GM12878 (cell line): ENCODE results near the gene SLC22A3. TPM values are rescaled to one million over a fixed set of nuclear protein-coding genes. Genes with fewer than 3 reads are reported as not detected.
A peak's percentile ranks its signal among the peaks of the same experiment; 100 is the strongest.

Experiments
- ATAC-seq: fragments of 200-7000 bp; cut with Tn5 transposase; 3 replicates; pipeline ENCODE4 v1.9.1; 2020; ENCODE audit warnings: mild to moderate bottlenecking, moderate library complexity
- BruUV-seq: library from RNA; stranded (reverse); fragments of 400-500 nt; replicated peaks from 2 replicates; lab custom pipeline; 2021; lab: Mats Ljungman, UMichigan
- CTCF ChIA-PET: fragments of 300-600 bp; sonication (Branson Sonifier 250); formaldehyde crosslinking; extraction: SDS; loops from one replicate; lab custom pipeline; 2021; ENCODE audit warnings: inconsistent platforms; lab: Yijun Ruan, JAX
- POLR2A ChIA-PET: fragments of 350-600 bp; formaldehyde crosslinking; extraction: SDS; loops from one replicate; lab custom pipeline; 2021; ENCODE audit warnings: inconsistent platforms; lab: Charles Lee
- RAD21 ChIA-PET: fragments of 300-600 bp; sonication (Branson Sonifier 250); formaldehyde crosslinking; loops from one replicate; lab custom pipeline; 2023; ENCODE audit warnings: antibody characterized with exemption; ENCODE audit not compliant: unreplicated experiment; lab: Charles Lee
- SMC1A ChIA-PET: fragments of 300-600 bp; sonication (Branson Sonifier 250); formaldehyde crosslinking; loops from one replicate; lab custom pipeline; 2023; ENCODE audit not compliant: unreplicated experiment, uncharacterized antibody; lab: Charles Lee
- DNase-seq: peaks from one replicate; pipeline ENCODE4 v3.0.0-alpha.2; 2011; ENCODE audit warnings: low read depth, low spot score
- FAIRE-seq: peaks from 3 replicates; lab custom pipeline; 2011; peaks lifted over from hg19 to GRCh38; lab: Jason Lieb, UNC
- H2AFZ ChIP-seq: 2 replicates; pipeline ENCODE4 v1.6.0; 2011; ENCODE audit warnings: low read depth, low read length, control low read depth; ENCODE audit not compliant: control insufficient read depth
- H3K27ac ChIP-seq: 2 replicates; pipeline ENCODE4 v1.5.1; 2011; ENCODE audit warnings: control low read depth; ENCODE audit not compliant: control insufficient read depth, insufficient read depth
- H3K27me3 ChIP-seq, 2 experiments: replicated peaks in 1 of 2; 2 replicates each; pipeline versions ENCODE4 v1.6.0 to v1.6.1; 2011; ENCODE audit warnings: low read length in 1 of 2; ENCODE audit not compliant: control insufficient read depth in 2 of 2, insufficient read depth in 2 of 2
- H3K36me3 ChIP-seq, 2 experiments: 2 replicates each; pipeline ENCODE4 v1.5.1; 2011; ENCODE audit warnings: low read length in 1 of 2; ENCODE audit not compliant: control insufficient read depth in 2 of 2, insufficient read depth in 2 of 2
- H3K4me1 ChIP-seq: 2 replicates; pipeline ENCODE4 v1.6.1; 2011; ENCODE audit warnings: mild to moderate bottlenecking, low read length, moderate library complexity, mixed read lengths; ENCODE audit not compliant: control insufficient read depth, insufficient read depth
- H3K4me2 ChIP-seq: 2 replicates; pipeline ENCODE4 v1.6.0; 2011; ENCODE audit warnings: control low read depth; ENCODE audit not compliant: control insufficient read depth, insufficient read depth
- H3K4me3 ChIP-seq: fragments of 200-600 bp; sonication (generic); 2 replicates; pipeline ENCODE4 v1.5.1; 2016
- H3K79me2 ChIP-seq: 2 replicates; pipeline ENCODE4 v1.6.0; 2011; ENCODE audit warnings: low read length; ENCODE audit not compliant: control insufficient read depth, insufficient read depth
- H3K9ac ChIP-seq: 2 replicates; pipeline ENCODE4 v1.8.0; 2011; ENCODE audit warnings: low read length, control low read depth, mixed read lengths; ENCODE audit not compliant: control insufficient read depth, insufficient read depth
- H3K9me3 ChIP-seq: replicated peaks from 3 replicates; pipeline ENCODE4 v1.5.1; 2011; ENCODE audit warnings: mild to moderate bottlenecking, low read length; ENCODE audit not compliant: control insufficient read depth, insufficient read depth
- H4K20me1 ChIP-seq: 2 replicates; pipeline ENCODE4 v1.6.0; 2011; ENCODE audit not compliant: control insufficient read depth, insufficient read depth
- ATF2 ChIP-seq: IDR thresholded peaks from 2 replicates; pipeline ENCODE4 v1.6.1; 2012; ENCODE audit warnings: low read length, inconsistent platforms
- ATF7 ChIP-seq: fragments of 450-650 bp; IDR thresholded peaks from 2 replicates; pipeline ENCODE4 v1.6.1; 2016; ENCODE audit warnings: low read depth, mild to moderate bottlenecking
- CBX3 ChIP-seq: fragments of 200-600 bp; sonication (generic); IDR thresholded peaks from 2 replicates; pipeline ENCODE4 v1.6.1; 2016; ENCODE audit warnings: low read depth, borderline replicate concordance
- CREM ChIP-seq: IDR thresholded peaks from 2 replicates; pipeline ENCODE4 v1.6.1; 2014; ENCODE audit warnings: antibody characterized with exemption, low read depth
- DPF2 ChIP-seq: fragments of 450-650 bp; IDR thresholded peaks from 2 replicates; pipeline ENCODE4 v1.6.1; 2017; ENCODE audit warnings: mild to moderate bottlenecking
- MEF2A ChIP-seq: IDR thresholded peaks from 2 replicates; pipeline ENCODE4 v1.6.1; 2011; ENCODE audit warnings: low read depth, mild to moderate bottlenecking, low read length, moderate library complexity; ENCODE audit not compliant: insufficient read depth
- NKRF ChIP-seq: fragments of 450-650 bp; conservative IDR thresholded peaks from 2 replicates; pipeline ENCODE4 v1.6.1; 2017; ENCODE audit warnings: mild to moderate bottlenecking, moderate library complexity
- PML ChIP-seq: IDR thresholded peaks from 2 replicates; pipeline ENCODE4 v1.6.1; 2012; ENCODE audit warnings: low read length, inconsistent platforms
- REST ChIP-seq: IDR thresholded peaks from 2 replicates; pipeline ENCODE4 v1.6.1; 2012; ENCODE audit warnings: mild to moderate bottlenecking, low read depth, low read length
- RUNX3 ChIP-seq: IDR thresholded peaks from 2 replicates; pipeline ENCODE4 v1.6.1; 2012; ENCODE audit warnings: low read length, inconsistent platforms
- TCF3 ChIP-seq: IDR thresholded peaks from 2 replicates; pipeline ENCODE4 v1.6.1; 2012; ENCODE audit warnings: low read depth, mild to moderate bottlenecking, low read length, borderline replicate concordance; ENCODE audit not compliant: insufficient read depth
- ZSCAN29 ChIP-seq: fragments of 450-650 bp; IDR thresholded peaks from 2 replicates; pipeline ENCODE4 v1.6.1; 2017; ENCODE audit warnings: mild to moderate bottlenecking, moderate library complexity
- WGBS: methylation state at CpG from one replicate; pipeline ENCODE4 v1.1.6; 2016; ENCODE audit warnings: low lambda C conversion rate; ENCODE audit not compliant: insufficient replicate concordance, insufficient coverage; ENCODE audit errors: missing lambda C conversion rate; 5-methylcytosine and 5-hydroxymethylcytosine counted together
- in situ Hi-C: fragments of 300-500 bp; cut with MboI; formaldehyde crosslinking; loops from 9 replicates; pipeline ENCODE4 v1.14.3; 2018; ENCODE audit warnings: mixed read lengths
- intact Hi-C: fragments of 100-400 bp; cut with micrococcal nuclease; formaldehyde crosslinking; loops from one replicate; pipeline ENCODE4 v1.14.2; 2022; ENCODE audit not compliant: unreplicated experiment
- polyA plus RNA-seq, 11 experiments: library from polyadenylated mRNA; depleted of rRNA in 4 of 11; unstranded in 6 of 11; stranded (reverse) in 5 of 11; fragments of >200 nt; fragmentation: Nextera tagmentation in 4 of 11; fragmentation: Illumina TruSeq in 1 of 11; extraction: Ambion mirVana in 4 of 11; extraction: Trizol in 1 of 11; gene quantifications; 1 replicate in 1 of 11; 2 replicates in 10 of 11; pipeline versions ENCODE4 v1.2.1 to v1.2.3, GENCODE V29; 2011 to 2016; ENCODE audit warnings: inconsistent platforms in 2 of 11, missing spikeins in 2 of 11, low read depth in 1 of 11
- total RNA-seq, 4 experiments: library from RNA; depleted of rRNA in 3 of 4; stranded (reverse); fragments of >200 nt in 3 of 4; fragmentation: Illumina TruSeq in 1 of 4; extraction: Trizol in 1 of 4; gene quantifications; 2 replicates each; pipeline versions ENCODE4 v1.2.1 to v1.2.3, GENCODE V29; 2013 to 2021

The SLC22A3 gene
- total and polyA plus RNA-seq, 10 of the 15 experiments (the other 5 are each of a cell fraction or from before 2014, with no cell fraction given) = 0.07 to 0.15 TPM; not detected in 8

- no peak for TF ChIP-seq DPF2
- no peak for TF ChIP-seq REST
- TF ChIP-seq TCF3 = 0 out of 2 replicates have a peak, but pooled peaks have one; percentile 18
- TF ChIP-seq PML = no peak
- TF ChIP-seq CREM = no peak
Measured at GRCh38 chr6:160398674-160399271, 50.6 kb downstream of the SLC22A3 start (continued).

- DNase-seq (no peak), ATAC-seq (peak; percentile 33; the same call in 1 of the 3 replicates), FAIRE-seq (no peak)
- Histone ChIP-seq H4K20me1 (no peaks in the 10 kb centered on the region), H3K4me2 (no peak overlapping the region), H3K4me1 (no peaks in the 10 kb centered on the region; the same call in 1 of the 2 replicates), H3K9ac (no peak overlapping the region), H2AFZ (no peak overlapping the region), H3K27ac (no peak overlapping the region), H3K4me3 (no peak overlapping the region), H3K36me3 (no peaks in the 10 kb centered on the region), H3K27me3 (no peaks in the 10 kb centered on the region), H3K9me3 (no peaks in the 10 kb centered on the region; the same call in 2 of the 3 replicates), H3K79me2 (no peaks in the 10 kb centered on the region)
- no peak for TF ChIP-seq NKRF
- peak; percentile 34 for TF ChIP-seq RUNX3
- TF ChIP-seq ATF7 = no peak
- no peak for TF ChIP-seq ZSCAN29
- 0 out of 2 replicates have a peak, but pooled peaks have one; percentile 17 for TF ChIP-seq ATF2
- TF ChIP-seq CBX3 = no peak
- TF ChIP-seq MEF2A = peak; percentile 26; the same call in 1 of the 2 replicates
- intact Hi-C loops = no loop called here
- ChIA-PET RAD21 (no interaction called here), POLR2A (interaction anchor here (0.7 kb wide), 1 partner anchor 108 kb away, joined by 3 read pairs; no protein-coding TSS in a partner anchor), CTCF (interaction anchor here (0.6 kb wide), 1 partner anchor 1058 kb away, joined by 3 read pairs; no protein-coding TSS in a partner anchor), SMC1A (no interaction called here)
- WGBS = 0% methylated on average over 2 of the region's 2 CpGs
- in situ Hi-C loops = no loop called here
- no TSS peak for BruUV-seq
Measured at GRCh38 chr6:160400446-160400845, 52.3 kb downstream of the SLC22A3 start.
